ENCODE data around the gene KCTD10.

- no peak for TF ChIP-seq CTCF (IDR thresholded peaks at IDR 0.05; ENCODE audit: low read depth, low read length)
- no peak for TF ChIP-seq EZH2phosphoT487 (IDR thresholded peaks at IDR 0.05; ENCODE audit: low read depth)
Measured at GRCh38 chr12:109455706-109456105, 21.4 kb downstream of the KCTD10 start.

Data from OCI-LY3 (cell line).